Transverse colon (tissue), 4 donors: ENCODE results near the gene RHOBTB1.

Source experiments
- CTCF ChIP-seq, 5 experiments: fragments of 200-600 bp in 3 of 5; fragments of 450-650 bp in 2 of 5; sonication (generic) in 3 of 5; IDR thresholded peaks; 1 replicate in 2 of 5; 2 replicates in 3 of 5; pipeline ENCODE4 v1.5.1; 2016 to 2017; ENCODE audit warnings: antibody characterized with exemption in 5 of 5, inconsistent platforms in 3 of 5, mild to moderate bottlenecking in 2 of 5, moderate library complexity in 1 of 5
- EP300 ChIP-seq: sonication (generic); formaldehyde crosslinking; IDR thresholded peaks from one replicate; pipeline ENCODE4 v1.6.1; 2017; ENCODE audit warnings: antibody characterized with exemption, low read depth
- POLR2A ChIP-seq: fragments of 450-650 bp; IDR thresholded peaks from one replicate; pipeline ENCODE4 v1.6.1; 2016; ENCODE audit warnings: antibody characterized with exemption, mild to moderate bottlenecking, moderate library complexity
- POLR2AphosphoS5 ChIP-seq, 3 donors: sonication (generic); formaldehyde crosslinking; IDR thresholded peaks; one replicate each; pipeline ENCODE4 v1.6.1; 2016; ENCODE audit warnings: antibody characterized with exemption in 3 of 3

GRCh38 chr10:60911715-60912114 is 32.3 kb downstream of the RHOBTB1 start:
- no peak for TF ChIP-seq CTCF (IDR thresholded peaks at IDR 0.05)
- TF ChIP-seq POLR2AphosphoS5 (IDR thresholded peaks at IDR 0.05) = no peak
- TF ChIP-seq POLR2A = no peak
- TF ChIP-seq EP300 = no peak
